Brain pericyte (primary cell): ENCODE measurements around the gene CADM1.

ENCODE experiments used
- DNase-seq: peaks from one replicate; pipeline ENCODE4 v3.0.0-alpha.2; 2012; ENCODE audit warnings: low read depth, low spot score

The CADM1 gene

DNA sequence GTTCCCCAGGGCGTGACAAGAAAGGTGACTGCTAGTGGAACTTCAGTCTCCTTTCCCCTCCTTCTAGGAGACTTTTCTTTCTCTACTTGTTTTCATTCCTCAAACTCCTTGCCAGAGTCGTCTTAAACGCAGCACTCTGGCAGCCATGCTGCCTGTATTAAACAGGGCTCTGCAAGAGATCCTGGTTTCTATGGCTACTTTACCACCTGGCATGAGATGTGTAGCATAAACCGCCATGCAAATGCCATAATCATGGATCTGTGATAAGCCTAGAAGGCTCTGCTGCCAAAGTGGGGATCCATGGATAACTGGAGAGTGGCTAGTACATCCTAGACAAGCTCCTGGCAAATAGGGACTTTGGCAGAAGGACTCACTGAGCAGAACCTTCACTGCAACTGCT, 321.1 kb downstream of the CADM1 start:
- DNase-seq, result no peak

DNA sequence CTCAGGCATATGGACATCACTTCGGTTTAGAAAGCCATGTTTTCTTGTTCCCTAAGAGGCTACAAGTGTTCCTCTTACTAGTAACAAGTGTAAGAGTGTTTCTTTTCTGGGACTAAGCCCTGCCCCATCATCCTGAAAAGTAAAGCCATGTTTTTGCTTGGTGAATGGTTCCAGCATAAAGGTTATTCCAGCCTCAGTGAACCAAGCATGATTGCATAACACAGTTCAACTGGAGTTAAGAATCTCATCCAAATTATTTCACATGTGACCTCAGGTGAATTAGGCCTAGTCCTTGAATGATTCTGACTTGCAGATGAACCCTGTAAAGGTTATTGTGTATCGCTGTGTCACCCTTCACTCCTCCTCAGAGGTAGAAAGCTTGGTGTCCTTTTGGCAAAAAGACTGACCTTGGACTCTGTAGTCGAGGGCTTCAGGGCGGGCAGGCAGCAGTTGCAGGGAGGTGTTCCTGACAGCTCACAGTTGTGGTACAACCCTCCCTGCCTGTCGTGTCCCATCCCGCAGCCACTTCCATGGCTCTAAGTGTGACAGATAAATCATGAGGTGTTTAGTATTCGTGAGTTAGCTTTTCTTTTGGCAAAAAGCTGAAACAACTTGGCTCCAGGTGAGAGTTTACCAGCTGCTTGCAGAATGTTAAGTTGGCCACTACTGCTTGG, 321.8 kb downstream of the CADM1 start:
- no peak for DNase-seq

DNA sequence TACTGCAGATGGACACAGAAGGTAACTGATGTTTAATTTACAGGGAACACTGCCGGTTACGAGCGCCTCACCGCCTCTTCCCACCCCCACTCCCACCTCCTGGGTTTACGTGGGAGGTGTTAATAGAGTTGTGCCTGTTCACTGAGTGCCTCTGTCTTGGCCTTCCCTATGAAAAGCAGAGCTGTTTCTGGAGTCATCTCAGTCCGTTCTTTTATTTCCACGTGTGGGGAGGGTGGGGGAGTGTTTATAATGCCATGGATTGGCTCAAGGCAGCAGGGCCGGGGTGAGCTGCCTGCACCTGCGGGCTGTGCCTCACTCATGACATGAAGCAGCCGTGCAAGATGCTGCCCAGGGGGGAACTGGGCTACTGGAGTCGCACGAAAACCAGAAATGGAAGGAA, 322.7 kb downstream of the CADM1 start:
- no peak for DNase-seq

DNA sequence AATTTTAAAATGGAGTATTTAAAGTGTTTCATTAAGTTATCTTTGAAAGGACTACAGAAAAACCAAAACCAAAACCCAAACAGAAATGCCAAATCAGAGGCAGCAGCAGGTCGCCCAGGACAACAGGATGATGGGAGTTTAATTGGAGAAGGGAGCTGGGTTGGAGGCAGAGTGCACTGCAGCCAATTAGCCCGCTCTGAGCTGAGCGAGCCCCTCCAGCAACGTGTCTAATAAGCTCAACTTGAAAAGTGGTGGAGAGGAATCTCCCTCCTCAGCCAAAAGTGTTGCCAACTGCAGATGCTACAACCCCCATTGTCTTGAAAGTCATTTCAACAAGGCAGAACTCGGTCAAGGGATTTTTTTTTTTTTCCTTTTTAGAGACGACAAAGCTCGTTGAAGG, 323.9 kb downstream of the CADM1 start:
- no peak for DNase-seq

DNA sequence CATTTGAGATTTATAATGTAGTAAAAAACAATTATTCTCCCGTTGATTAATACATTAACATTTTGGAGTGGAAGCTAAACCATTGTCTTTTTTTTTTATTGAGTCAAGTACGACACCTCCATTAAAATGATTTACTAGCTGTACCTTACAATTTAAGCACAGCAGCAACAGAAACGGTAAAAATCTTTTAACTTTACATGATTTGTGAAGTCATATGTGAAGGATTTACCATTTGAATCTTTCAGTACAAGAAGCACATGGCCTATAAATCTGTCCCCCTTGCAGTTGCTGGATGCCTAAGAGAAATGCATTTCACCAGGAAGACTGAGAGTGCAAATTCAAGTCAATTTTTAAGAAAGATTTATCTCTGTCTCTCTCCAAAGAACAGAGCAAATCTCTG, 324.6 kb downstream of the CADM1 start:
- no peak for DNase-seq

DNA sequence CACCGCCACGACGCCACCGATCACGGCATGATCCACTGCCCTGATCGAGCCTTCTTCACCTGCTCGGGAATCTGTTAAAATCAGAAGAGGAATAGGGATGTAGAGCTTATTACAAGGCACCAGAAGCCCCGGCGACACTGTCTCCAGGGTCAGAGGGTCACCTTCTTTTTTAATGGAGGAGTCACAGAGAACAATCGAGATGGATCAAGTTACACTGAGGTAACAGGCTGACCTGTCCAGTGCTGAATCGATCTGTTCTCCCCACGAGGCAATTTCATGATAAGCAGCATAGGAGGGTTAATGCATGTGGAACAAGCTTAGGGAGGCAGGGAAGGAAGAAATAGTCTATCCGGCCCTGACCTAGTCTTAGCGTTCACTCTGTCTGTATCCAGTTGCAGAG, 325.5 kb downstream of the CADM1 start:
- no peak for DNase-seq

DNA sequence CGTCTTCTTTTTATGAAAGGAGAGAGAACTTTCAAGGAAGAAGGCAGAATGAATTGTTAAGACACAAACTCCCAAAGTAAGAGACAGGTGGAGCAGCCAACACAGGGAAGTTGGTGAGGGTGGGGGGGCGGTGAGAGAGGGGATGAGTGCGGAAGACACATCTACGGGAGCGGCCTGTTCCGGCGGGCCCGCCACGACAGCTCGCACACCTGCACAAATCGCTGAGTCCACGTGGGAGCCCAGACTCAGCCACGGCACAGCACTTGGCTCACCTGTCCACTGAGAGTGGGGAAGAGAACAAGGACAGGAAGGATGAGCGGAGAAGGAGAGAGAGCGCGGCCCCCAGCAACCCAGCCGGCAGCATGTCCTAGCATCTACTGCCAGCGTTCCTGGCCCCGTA, 331.1 kb downstream of the CADM1 start:
- DNase-seq, result no peak

DNA sequence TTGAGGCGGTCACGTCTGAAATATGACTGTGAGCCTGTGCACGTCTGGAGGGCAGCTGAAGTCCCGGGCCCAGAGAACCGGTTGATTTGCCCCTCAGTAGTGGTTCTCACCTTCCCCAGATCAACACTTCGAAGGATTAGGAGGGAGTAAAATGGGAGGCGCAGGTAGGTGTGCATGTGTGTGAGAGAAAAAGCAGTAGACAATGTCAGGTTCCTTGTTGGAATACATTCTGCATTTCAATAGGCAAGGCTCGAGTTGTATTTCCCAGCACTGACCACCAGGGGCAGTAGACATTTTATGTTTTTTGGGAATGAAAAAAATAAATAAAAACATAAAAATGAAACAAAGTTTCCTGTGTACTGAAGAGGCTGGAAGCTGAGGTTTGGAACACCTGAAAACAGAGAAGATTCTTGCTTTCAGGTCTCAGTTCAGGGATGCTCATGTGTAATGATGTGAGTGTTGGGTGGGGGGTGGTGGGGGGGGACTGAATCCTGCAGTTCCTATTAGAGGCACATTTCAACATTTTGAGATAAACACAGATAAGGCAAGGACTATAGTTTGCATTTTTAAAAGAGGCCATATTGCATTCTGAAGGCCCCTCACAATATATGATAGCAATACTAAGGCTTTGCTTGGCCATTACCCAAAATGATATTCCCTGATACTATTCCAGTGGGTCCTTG, 333.9 kb downstream of the CADM1 start:
- DNase-seq, result no peak

DNA sequence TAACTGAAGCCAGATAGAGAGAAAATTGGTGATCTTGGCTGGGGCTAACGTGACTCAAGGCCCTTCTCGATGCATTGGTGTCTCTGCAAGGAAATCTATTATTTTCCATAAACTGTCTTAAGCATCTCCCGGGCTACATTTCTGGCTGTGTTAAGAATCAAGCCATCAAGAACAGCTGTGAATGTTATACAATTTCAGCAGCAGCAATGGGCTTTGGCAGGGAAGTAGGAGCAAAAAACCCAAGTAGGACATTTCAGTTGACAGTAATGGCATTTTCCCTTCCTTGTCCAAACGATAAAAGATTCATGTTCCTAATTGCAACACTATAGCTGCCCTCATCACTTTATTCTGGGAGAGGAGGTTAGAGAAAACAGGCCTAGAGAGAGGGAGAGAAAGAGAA, 335.0 kb downstream of the CADM1 start:
- no peak for DNase-seq

DNA sequence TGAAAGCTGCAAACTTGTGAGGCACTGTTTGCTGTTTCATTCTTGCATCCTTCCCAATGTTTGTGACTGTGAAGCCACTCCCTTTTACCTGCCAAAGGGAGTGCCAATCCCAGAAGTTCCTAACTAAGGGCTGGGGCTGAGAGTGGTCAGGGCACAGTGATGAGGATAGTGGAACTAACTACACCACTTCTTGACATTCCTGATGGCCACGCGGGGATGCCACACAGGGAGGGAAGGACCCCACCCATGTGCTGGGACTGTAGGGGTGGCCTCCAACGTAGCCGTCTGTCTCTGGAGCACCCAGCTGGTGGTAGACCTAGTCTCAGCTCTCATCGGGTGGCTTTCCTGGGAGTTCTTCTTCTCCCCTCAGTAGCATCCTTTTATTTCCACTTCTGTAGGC, 335.5 kb downstream of the CADM1 start:
- no peak for DNase-seq

DNA sequence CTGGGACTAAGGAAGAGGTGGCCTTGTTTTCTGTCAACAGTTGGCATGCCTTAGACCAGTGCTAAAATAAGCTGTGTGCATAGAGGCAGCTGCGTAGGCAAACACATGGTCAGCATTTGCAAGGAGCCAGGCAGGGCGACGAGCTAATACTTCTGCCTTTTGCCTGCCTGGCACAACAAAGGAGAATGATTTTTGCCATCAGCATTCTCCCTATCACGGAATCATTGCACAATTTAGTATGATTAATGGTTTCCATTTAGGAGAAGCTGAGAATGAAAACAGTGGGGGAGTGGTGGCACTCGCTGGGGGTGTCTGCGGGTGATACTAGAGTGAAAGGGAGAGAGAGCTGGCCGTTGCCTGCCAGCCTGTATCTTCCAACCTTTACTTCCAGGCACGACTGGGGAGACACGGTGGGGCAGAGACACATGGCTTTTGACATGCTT, 336.0 kb downstream of the CADM1 start:
- DNase-seq, result no peak

DNA sequence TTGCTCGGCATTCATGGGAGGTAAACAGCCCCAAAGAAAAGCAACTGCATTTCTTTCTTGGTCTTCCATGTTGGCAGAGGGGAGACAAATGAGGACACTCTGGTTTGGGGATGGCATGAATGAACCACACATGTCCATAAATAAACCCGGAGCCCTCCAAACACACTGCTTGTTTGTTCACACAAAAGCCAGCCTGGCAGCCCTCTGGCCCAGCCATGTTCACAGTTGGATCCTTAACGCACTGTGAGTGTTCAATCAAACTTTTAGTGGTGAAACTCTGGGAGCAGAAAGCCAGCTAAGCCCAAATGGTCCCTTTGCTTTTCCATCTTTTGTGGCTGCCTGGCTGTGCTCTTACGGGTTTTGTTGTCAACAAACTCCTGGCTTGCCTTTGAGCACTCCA, 336.8 kb downstream of the CADM1 start:
- DNase-seq, result no peak

DNA sequence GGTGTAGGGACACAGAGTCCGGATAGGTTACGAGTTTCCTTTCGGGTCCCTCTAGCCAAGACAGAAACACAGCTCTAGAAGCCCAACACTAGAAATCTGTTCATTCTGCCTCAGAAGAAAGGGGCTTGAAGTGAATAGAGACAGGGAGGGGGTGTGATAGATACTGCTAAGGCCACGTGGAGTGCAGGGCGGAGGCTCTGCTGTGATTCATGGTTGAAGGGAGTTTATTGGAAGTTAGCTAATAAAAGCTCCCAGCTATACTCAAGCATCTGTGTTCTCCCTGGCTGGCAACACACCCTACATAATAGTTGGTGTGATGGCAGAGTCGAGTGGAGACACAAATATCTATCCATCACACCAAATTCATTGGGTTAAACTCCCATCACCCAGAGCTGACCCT, 337.4 kb downstream of the CADM1 start:
- no peak for DNase-seq

DNA sequence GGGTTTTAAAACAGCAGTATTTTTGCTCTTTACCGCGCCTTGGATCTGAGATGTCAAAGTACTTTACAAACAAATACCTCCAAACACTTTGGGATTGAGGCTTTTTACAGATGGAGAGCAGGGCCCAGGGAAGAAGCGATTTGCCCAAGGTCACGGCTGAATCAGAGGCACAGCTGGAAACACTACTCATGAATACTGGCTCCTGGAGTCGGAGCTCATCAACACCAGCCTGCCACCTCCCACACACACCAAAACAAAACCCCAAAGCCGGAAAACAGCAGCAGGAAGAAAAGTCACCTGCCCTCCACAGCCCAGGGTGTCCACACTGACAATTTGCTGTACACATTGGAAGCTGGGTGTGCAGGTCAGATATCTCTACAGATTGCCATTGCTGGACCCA, 339.4 kb downstream of the CADM1 start:
- no peak for DNase-seq

DNA sequence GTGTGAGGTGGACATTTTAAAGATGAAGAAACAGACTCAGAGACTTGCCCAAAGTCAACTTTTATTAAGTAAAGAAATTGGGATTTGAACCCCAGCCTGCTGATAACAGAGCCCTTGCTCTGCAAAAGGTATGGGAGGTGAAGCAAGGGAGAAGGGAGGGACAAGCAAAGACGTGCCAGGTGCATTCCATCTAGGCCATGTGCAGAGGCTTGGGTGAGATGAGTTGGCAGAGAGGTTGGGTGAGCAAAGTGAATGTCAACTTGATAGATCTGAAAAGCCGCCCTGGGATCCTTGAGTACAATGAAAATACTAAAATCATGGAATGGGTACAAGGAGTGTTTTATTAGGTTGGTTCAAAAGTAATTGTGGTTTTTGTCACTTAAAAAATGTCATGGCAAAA, 341.3 kb downstream of the CADM1 start:
- no peak for DNase-seq

DNA sequence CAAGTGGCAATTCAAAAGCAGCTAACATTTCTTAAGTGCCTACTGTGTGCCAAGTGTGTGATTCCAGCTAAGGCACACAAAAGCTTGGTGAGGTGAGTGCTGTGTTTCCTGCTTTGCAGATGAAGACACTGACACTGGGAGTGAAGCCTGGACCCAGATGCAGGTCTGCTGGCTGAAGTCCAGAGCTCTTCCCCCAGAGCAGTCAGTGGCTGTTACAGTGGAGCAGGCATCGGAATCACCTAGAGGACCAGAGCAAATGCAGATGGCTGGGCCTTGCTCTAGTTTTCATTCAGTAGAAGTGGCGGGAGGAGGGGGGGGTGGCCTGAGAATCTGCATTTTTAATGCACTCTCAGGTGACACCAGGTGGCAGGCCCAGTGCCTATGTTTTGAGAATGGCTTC, 342.3 kb downstream of the CADM1 start:
- no peak for DNase-seq

DNA sequence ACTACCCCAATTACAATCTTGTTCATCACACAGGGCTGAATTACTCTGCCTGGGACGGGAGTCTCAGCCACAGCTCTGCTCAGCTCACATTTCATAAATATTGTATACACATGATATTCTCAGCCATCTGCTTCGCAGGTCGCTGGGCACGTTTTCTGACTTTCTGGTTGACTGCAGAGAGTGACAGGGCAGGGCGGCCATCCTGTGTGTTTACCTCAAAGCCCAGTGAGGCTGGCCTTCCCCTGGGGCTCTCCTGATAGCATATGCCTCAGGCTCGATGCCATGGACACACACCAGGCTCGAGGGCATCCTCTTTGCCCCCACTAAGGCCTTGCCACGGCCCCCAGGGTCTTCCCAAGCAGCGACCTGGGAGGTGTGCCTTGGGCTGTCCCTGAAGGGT, 345.0 kb downstream of the CADM1 start:
- no peak for DNase-seq

DNA sequence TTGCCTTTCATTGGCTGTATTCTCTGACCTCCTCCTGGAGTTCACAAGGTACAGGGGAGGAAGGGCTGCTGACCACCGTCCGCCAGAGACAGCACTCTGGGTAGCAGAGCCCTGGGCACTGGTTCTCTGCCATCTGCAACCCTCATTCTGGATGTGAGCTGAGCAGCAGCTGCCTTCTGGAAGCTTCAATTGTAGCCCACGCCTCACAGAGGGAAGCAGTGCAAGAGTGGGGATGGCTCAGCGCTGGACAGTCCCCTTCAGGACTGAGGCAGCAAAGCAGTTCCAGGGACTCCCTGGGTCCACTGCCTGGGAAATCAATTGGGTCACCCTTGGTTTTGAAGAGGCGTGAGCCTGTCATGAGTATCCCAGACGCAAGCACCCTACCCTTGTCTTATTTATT, 346.2 kb downstream of the CADM1 start:
- no peak for DNase-seq

DNA sequence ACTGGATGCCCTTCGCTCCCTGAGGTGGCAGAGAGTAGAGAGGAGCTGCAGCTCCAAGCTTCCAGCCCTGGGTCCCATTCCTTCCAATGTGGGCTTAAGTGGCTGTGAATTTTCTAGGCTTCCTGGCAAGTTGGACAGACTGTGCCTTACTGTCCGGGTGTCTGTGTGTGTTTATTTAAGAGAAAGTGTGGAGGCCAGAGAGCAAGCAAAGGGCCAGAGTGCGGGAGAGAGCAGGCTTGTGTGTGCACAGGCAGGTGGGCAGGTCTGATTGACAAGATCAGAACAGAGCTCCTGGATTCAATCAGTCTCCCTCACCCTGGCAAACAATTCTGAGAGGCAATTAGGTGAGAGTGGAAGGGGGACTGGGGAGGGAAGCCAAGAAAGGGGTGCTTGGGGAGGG, 347.0 kb downstream of the CADM1 start:
- DNase-seq, result no peak

DNA sequence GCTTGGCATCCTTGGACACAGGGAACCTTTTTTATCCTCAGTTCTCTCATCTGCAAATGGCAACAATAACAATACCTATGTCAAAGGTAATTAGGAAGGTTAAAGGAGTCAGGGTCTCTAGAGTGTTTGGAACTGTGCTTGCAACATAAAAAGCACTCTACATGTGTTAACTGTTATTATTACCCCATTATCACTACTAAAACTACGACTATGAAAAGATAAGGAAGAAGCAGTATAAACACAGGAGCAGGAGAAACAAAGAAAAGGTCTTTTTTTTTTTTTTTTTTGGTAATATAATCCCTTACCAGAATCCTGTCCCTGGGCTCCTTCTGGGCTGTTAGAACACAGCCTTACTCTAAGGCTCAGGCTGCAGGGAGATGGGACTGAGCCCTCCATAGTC, 348.2 kb downstream of the CADM1 start:
- no peak for DNase-seq

DNA sequence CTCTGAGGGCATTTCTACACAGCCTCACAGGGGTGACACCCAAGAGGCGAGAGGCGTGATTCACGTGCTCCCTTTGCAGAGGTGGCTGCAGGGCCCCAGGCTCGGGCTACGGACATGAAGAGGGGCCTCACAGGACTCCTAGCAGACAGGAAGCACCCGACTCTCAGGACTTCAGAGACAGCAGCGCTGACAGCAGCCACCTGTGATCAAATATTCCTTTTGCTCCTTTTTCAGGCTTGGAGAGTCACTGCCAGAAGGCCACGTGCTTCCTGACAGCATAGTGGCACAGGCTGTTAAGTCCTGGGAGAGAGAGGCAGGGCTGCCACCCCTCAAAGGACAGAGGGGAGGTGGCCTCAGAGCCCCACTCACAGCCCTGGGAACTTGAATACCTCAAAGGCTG, 348.9 kb downstream of the CADM1 start:
- no peak for DNase-seq

DNA sequence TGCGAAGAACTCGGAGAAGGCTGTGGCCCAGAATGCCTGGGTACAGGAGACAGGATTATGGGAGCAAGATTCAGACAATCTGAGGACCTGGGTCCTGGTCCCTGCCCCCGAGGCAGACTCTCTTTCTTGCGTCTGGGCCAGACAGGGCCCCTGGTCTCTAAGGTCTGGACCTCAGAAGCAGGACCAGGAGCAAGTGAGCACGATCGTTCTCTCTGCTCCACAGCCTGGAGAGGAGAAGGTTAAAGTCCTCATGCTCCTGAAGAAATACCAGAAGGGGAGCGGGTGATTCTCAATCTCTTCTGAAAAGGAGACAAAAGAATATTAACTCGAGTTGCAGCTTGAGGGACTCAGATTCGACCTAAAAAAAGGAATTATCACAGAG, 349.9 kb downstream of the CADM1 start:
- DNase-seq, result no peak

DNA sequence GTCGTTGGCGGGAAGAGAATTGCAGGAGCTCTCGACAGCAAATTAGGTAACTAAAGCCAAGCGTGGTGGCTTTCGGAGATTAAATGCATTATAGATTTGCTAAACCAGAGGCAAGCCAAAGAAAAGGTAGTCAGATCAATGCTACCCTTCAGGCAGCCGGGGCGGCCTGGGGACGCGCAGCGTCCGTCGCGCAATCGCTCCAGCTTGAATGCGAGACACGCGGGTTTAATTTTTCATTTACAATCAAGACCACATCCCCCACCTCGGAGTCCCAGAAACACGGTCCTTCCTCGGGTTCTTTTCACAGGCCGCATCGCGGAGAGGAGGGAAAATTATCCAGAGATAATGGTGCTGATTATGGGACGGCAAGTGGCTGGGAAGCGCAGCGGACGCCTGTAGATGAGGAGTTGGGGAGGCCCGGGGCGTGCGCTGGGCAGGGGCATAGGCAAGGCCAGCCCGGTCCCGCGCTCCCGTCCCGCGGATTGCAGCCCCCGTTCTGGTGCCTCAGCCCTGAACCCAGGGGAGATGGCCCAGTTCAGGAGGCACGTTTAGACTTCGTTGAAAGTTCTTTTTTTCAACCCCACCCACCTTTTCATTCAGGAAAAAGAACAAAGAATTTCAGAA, 350.4 kb downstream of the CADM1 start:
- DNase-seq, result no peak
